ENCODE data around the gene SRCIN1. TPM values are rescaled to one million over a fixed set of nuclear protein-coding genes. Genes with fewer than 3 reads are reported as not detected.

The SRCIN1 gene
- total RNA-seq, 4 donors from 2014 or later, result 0.54 to 0.89 (median 0.69) TPM

DNA sequence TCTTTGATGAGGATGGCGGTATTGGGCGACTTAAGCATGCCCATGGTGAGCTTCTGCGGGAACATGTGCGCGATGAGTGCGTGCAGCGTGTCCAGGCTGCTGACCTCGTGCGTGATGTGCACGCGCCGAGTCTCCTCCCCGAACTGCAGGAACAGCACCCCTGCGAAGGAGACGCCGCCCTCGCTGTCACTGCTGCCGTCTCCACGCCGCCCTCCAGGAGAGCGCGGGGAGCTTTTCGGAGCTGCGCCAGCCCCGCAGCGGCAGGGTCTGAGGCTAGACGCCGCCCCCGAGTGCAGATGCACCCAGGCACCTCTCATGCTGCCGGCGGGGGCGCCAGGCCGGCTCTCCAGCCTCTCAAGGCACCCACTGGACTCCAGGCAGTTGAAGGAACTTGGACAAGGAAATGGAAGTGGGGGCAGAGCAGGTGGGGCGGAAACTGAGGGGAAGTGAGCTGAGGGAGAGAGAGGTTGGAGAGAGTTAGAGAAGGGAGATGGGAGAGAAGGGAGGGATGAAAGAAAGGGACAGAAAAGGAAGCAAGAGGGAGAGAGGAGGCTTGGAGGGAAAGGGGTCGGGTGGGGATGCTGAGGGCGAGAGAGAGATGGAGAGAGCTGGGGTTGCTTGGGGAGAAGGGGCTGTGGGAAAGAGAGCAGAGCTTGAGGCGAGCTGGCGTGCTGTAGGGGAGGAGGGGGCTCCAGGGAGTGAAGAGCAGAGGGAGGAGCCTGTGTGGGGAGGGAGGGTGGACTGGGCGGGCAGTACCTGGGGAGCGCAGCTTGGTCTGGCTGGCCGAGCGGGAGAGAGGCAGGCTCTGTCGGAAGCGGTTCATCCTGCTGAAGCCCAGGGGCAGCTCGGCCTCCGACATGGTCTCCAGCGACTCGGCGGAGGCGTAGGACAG, 42.1 kb downstream of the SRCIN1 start:
- TF ChIP-seq POLR2A (IDR thresholded peaks at IDR 0.05), result no peak
- TF ChIP-seq, protein P1, sequence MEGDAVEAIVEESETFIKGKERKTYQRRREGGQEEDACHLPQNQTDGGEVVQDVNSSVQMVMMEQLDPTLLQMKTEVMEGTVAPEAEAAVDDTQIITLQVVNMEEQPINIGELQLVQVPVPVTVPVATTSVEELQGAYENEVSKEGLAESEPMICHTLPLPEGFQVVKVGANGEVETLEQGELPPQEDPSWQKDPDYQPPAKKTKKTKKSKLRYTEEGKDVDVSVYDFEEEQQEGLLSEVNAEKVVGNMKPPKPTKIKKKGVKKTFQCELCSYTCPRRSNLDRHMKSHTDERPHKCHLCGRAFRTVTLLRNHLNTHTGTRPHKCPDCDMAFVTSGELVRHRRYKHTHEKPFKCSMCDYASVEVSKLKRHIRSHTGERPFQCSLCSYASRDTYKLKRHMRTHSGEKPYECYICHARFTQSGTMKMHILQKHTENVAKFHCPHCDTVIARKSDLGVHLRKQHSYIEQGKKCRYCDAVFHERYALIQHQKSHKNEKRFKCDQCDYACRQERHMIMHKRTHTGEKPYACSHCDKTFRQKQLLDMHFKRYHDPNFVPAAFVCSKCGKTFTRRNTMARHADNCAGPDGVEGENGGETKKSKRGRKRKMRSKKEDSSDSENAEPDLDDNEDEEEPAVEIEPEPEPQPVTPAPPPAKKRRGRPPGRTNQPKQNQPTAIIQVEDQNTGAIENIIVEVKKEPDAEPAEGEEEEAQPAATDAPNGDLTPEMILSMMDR (IDR thresholded peaks at IDR 0.05), result no peak
- intact Hi-C loops (cut with DNase I), result loop anchor here (5.0 kb wide), 1 partner anchor 39 kb away; no protein-coding TSS in a partner anchor
- no peak for DNase-seq
- Histone ChIP-seq H3K4me3 (replicated peaks in 1 of 3) (no peak overlapping the region), H3K36me3 (no peaks in the 10 kb centered on the region), H3K27ac (no peak overlapping the region), H3K4me1 (peaks cover 14 to 18% of the 10 kb centered on the region in 2 donors), H3K9me3 (no peaks in the 10 kb centered on the region), H3K27me3 (peaks cover 4% of the 10 kb centered on the region)
- 53 to 55% methylated on average over 36 to 47 of the region's 50 CpGs for WGBS, 2 donors

DNA sequence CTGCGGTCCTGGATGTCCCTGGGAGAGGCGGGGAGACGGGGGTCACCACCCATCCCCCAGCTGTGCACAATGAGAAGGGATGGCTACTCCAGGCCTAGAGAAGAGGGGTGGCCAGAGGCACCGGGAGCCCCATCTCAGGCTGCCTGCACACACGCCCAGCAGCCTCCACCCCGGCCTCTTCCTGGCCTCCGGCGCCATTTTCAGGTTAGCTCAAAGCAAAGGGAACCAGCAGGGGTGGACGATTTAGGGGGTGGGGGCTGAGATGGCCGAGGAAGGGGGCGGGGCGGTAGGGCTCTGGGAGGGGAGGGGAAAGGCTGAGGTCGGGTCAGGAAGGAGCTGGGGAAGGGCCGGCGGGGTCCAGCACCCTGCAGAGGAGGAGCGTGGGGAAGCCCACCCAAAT, 42.8 kb downstream of the SRCIN1 start:
- TF ChIP-seq, protein P1 (IDR thresholded peaks at IDR 0.05), result no peak
- TF ChIP-seq POLR2A (IDR thresholded peaks at IDR 0.05), result no peak
- Histone ChIP-seq H3K4me3 (replicated peaks in 1 of 3) (no peak overlapping the region), H3K4me1 (peaks cover 17 to 22% of the 10 kb centered on the region in 2 donors), H3K27me3 (peaks cover 4% of the 10 kb centered on the region), H3K9me3 (no peaks in the 10 kb centered on the region), H3K36me3 (no peaks in the 10 kb centered on the region), H3K27ac (no peak overlapping the region)
- 39 to 48% methylated on average over 15 to 16 of the region's 16 CpGs for WGBS, 2 donors
- intact Hi-C loops (cut with DNase I), result loop anchor here (5.0 kb wide), 1 partner anchor 39 kb away; no protein-coding TSS in a partner anchor
- DNase-seq, result no peak

DNA sequence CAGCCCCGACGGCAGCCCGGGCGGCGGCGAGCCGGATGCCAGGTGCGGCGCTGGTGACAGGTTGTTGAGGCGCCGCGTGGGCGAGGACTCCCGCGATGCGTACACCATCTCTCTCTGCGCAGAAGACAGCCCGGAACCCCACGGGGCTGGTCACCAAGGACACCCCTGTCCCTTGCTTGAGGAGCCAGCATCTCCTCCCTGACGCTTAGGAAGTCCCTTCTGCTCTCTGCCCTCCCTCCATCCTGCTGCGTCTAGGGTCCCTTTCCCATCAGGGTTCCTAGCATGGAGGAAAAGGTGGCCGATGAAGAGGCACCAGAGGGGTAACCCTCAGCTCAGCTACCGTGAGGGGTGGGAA, 43.6 kb downstream of the SRCIN1 start:
- no peak overlapping the region for H3K27ac ChIP-seq
- intact Hi-C loops (cut with DNase I), result loop anchor here (5.0 kb wide), 1 partner anchor 40 kb away; no protein-coding TSS in a partner anchor
- no peak for TF ChIP-seq POLR2A (IDR thresholded peaks at IDR 0.05)
- TF ChIP-seq, protein P1 (IDR thresholded peaks at IDR 0.05), result no peak
- no peaks in the 10 kb centered on the region for H3K36me3 ChIP-seq
- peaks cover 4% of the 10 kb centered on the region for H3K27me3 ChIP-seq
- peaks cover 17 to 29% of the 10 kb centered on the region in 2 donors for H3K4me1 ChIP-seq
- H3K4me3 ChIP-seq (replicated peaks in 1 of 3), result no peak overlapping the region
- WGBS, 2 donors, result 26 to 33% methylated on average over 4 to 9 of the region's 23 CpGs
- DNase-seq, result no peak
- no peaks in the 10 kb centered on the region for H3K9me3 ChIP-seq

DNA sequence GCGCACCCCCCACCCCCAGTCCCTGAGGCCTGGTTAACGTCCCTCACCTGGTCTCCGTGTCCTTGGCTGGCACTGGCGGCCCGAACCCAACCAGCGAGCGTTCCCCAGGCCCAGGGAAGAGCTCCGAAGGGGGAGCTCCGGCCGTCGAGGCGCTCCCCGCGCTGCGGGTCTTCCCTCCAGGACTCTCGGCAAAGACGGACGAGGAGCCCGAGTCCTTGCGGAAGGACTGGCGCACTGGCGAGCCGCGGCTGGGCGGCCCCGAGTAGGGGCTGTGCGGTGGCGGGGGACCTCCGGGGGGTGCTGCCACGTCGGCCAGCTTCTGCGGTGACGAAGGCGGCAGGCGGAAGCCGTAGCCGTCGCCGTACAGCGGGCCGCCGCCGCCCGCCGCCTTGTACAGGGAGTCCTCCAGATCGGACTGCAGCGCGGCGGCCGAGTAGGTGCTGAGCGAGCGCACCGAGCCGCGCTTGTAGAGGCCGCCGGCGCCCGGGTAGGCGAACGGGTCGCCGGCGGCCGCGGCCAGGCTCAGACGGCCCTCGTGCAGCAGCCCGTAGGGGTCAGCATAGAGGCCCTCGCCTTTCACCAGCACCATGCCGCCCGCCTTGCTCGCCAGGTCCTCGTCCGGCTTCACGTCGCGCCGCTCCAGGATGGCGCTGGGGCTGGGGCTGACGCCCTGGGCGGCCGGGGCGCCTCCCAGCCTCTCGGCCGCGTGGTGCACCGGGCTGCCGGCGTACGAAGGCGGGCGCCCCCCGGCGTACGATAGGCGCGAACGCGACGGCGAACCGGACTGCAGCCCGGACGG, 44.1 kb downstream of the SRCIN1 start:
- TF ChIP-seq, protein P1 (IDR thresholded peaks at IDR 0.05), result no peak
- TF ChIP-seq POLR2A (IDR thresholded peaks at IDR 0.05), result no peak
- peaks cover 17 to 31% of the 10 kb centered on the region in 2 donors for H3K4me1 ChIP-seq
- intact Hi-C loops (cut with DNase I), result loop anchor here (5.0 kb wide), 1 partner anchor 41 kb away; no protein-coding TSS in a partner anchor
- no peak overlapping the region for H3K4me3 ChIP-seq (replicated peaks in 1 of 3)
- no peak for DNase-seq
- no peak overlapping the region for H3K27ac ChIP-seq
- H3K27me3 ChIP-seq, result peaks cover 4% of the 10 kb centered on the region
- WGBS, 2 donors, result 9 to 57% methylated on average over 7 to 15 of the region's 105 CpGs
- no peaks in the 10 kb centered on the region for H3K36me3 ChIP-seq
- H3K9me3 ChIP-seq, result no peaks in the 10 kb centered on the region

Measured in thyroid gland (tissue), 4 donors.